Stimulated activated CD4-positive, alpha-beta T cell treated with anti-CD3 and anti-CD28 coated beads, Interleukin-1b, Interleukin-23, amount 100 ng/mL, for 48 hours (primary cell): ENCODE data around the gene IMMP2L.

ENCODE experiments used
- DNase-seq: peaks from one replicate; pipeline ENCODE4 v3.0.0-alpha.2; 2020

IMMP2L gene

GRCh38 chr7:111012149-111012548 lies 550.1 kb downstream of the IMMP2L start:
- no peak for DNase-seq

GRCh38 chr7:111011520-111011919 lies 550.8 kb downstream of the IMMP2L start:
- DNase-seq: peak; percentile 45

- DNase-seq: peak; percentile 19
Measured at GRCh38 chr7:111010798-111011197, 551.5 kb downstream of the IMMP2L start.

- no peak for DNase-seq
Measured at GRCh38 chr7:111009526-111010040, 552.7 kb downstream of the IMMP2L start.

- no peak for DNase-seq
Measured at GRCh38 chr7:111006691-111007090, 555.6 kb downstream of the IMMP2L start.

- no peak for DNase-seq
Measured at GRCh38 chr7:111006040-111006439, 556.3 kb downstream of the IMMP2L start.

GRCh38 chr7:111005445-111005844 lies 556.8 kb downstream of the IMMP2L start:
- DNase-seq: no peak

- DNase-seq: no peak
Measured at GRCh38 chr7:111004310-111004901, 557.9 kb downstream of the IMMP2L start.

GRCh38 chr7:111003883-111004282 lies 558.4 kb downstream of the IMMP2L start:
- no peak for DNase-seq

GRCh38 chr7:110994028-110994967 lies 568.0 kb downstream of the IMMP2L start:
- DNase-seq: no peak

- no peak for DNase-seq
Measured at GRCh38 chr7:110988890-110989501, 573.3 kb downstream of the IMMP2L start.

- no peak for DNase-seq
Measured at GRCh38 chr7:110988348-110988747, 573.9 kb downstream of the IMMP2L start.

- no peak for DNase-seq
Measured at GRCh38 chr7:110987127-110987693, 575.1 kb downstream of the IMMP2L start.

- DNase-seq: no peak
Measured at GRCh38 chr7:110983822-110984456, 578.4 kb downstream of the IMMP2L start.

- DNase-seq: no peak
Measured at GRCh38 chr7:110977127-110977737, 585.1 kb downstream of the IMMP2L start.

GRCh38 chr7:110975486-110975885 lies 586.8 kb downstream of the IMMP2L start:
- DNase-seq: no peak

GRCh38 chr7:110974441-110974840 lies 587.9 kb downstream of the IMMP2L start:
- DNase-seq: no peak

- DNase-seq: no peak
Measured at GRCh38 chr7:110973196-110973990, 588.9 kb downstream of the IMMP2L start.

- DNase-seq: no peak
Measured at GRCh38 chr7:110964775-110965174, 597.5 kb downstream of the IMMP2L start.

- no peak for DNase-seq
Measured at GRCh38 chr7:110962826-110963225, 599.5 kb downstream of the IMMP2L start.

- DNase-seq: no peak
Measured at GRCh38 chr7:110962374-110962773, 599.9 kb downstream of the IMMP2L start.
